PC-9 (cell line): ENCODE measurements around the gene BCL11B.

Experiments used
- CTCF ChIP-seq: fragments of 200-600 bp; sonication (generic); conservative IDR thresholded peaks from 2 replicates; pipeline ENCODE4 v1.6.1; 2017; ENCODE audit warnings: mixed run types, antibody characterized with exemption, mild to moderate bottlenecking, moderate library complexity
- EZH2 ChIP-seq: fragments of 200-600 bp; sonication (generic); IDR thresholded peaks from 2 replicates; pipeline ENCODE4 v1.8.0; 2017; ENCODE audit warnings: antibody characterized with exemption, low read depth

GRCh38 chr14:99249389-99249788, 22.6 kb downstream of the BCL11B start:
- TF ChIP-seq CTCF = no peak
- no peak for TF ChIP-seq EZH2
